HG03025 (cell line): Measurements from ENCODE around the gene DHX57.

Experiments used
- ATAC-seq: cut with Tn5 transposase; IDR thresholded peaks from one replicate; pipeline ENCODE4 v1.9.1; 2021; ENCODE audit warnings: mild to moderate bottlenecking, moderate library complexity; ENCODE audit not compliant: unreplicated experiment, low FRiP score

The DHX57 gene, protein sequence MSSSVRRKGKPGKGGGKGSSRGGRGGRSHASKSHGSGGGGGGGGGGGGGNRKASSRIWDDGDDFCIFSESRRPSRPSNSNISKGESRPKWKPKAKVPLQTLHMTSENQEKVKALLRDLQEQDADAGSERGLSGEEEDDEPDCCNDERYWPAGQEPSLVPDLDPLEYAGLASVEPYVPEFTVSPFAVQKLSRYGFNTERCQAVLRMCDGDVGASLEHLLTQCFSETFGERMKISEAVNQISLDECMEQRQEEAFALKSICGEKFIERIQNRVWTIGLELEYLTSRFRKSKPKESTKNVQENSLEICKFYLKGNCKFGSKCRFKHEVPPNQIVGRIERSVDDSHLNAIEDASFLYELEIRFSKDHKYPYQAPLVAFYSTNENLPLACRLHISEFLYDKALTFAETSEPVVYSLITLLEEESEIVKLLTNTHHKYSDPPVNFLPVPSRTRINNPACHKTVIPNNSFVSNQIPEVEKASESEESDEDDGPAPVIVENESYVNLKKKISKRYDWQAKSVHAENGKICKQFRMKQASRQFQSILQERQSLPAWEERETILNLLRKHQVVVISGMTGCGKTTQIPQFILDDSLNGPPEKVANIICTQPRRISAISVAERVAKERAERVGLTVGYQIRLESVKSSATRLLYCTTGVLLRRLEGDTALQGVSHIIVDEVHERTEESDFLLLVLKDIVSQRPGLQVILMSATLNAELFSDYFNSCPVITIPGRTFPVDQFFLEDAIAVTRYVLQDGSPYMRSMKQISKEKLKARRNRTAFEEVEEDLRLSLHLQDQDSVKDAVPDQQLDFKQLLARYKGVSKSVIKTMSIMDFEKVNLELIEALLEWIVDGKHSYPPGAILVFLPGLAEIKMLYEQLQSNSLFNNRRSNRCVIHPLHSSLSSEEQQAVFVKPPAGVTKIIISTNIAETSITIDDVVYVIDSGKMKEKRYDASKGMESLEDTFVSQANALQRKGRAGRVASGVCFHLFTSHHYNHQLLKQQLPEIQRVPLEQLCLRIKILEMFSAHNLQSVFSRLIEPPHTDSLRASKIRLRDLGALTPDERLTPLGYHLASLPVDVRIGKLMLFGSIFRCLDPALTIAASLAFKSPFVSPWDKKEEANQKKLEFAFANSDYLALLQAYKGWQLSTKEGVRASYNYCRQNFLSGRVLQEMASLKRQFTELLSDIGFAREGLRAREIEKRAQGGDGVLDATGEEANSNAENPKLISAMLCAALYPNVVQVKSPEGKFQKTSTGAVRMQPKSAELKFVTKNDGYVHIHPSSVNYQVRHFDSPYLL (N-terminal part only)

GRCh38 chr2:38875576-38876367 lies at the start of gene DHX57, which contains the start of gene MORN2:
DHX57 (minus strand) TSS chr2:38875934; CDS start chr2:38868405, 7,529 bp downstream.
MORN2 (plus strand) TSS chr2:38875976.
- ATAC-seq: peak; percentile 99

DNA sequence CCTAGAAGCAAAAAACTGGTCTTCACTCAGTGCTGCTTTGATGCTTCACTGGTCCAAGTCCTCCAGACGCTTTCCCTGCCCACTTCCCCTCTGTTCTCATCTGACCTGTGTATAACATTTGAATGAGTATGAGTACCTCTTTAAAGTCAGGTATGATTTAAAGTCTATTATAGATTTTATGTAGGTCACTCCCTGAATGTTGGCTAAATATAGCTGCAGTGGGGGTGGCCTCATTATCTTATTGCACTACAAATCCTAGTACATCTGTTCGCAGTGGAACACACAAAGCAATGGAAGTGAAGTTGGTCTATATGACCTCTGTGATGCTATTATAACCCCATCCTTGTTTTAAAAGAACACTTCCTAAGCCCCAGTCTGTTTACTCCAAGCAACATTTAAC lies 47.2 kb upstream of the DHX57 start:
- no peak for ATAC-seq

DNA sequence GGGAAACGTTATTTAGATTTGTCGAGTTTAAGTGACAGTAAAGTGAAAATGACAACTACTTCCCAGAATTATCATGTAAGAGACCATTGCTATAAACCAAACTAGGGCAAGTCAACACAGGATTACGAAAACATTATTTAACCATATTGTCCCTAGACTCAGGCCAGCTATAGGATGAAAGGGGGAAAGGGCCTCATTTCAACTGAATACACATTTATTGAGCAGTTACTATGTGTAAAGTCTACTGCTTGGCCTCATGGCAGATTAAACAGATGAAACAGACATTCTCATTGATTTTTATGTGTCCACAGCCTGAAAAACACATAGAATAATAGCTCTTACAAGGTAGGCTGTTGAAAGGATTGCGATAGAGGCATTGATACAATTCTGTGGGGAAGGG lies 46.7 kb upstream of the DHX57 start:
- ATAC-seq: no peak

GRCh38 chr2:38912619-38913018 lies 36.9 kb upstream of the DHX57 start:
- ATAC-seq: no peak

DNA sequence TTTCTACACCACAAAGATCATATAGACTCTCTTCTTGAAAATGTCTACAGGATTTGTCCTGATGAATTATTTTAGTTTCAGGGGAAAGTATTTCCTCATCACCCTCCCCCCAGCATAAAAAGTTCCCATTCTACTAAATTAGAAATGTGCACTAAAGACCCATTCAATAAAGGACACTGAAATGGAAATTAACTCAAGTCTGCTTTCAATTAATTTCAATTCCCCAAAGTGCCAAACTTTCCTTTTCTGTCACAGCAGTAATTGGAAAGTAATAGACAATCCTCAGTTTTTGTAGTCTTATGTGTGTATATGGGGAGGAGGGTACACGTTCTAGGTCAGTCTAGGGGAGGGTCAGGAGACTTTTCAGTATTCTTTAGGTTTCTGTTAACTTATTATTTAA lies 35.5 kb upstream of the DHX57 start:
- no peak for ATAC-seq

GRCh38 chr2:38909872-38910271 lies 34.1 kb upstream of the DHX57 start:
- ATAC-seq: no peak

DNA sequence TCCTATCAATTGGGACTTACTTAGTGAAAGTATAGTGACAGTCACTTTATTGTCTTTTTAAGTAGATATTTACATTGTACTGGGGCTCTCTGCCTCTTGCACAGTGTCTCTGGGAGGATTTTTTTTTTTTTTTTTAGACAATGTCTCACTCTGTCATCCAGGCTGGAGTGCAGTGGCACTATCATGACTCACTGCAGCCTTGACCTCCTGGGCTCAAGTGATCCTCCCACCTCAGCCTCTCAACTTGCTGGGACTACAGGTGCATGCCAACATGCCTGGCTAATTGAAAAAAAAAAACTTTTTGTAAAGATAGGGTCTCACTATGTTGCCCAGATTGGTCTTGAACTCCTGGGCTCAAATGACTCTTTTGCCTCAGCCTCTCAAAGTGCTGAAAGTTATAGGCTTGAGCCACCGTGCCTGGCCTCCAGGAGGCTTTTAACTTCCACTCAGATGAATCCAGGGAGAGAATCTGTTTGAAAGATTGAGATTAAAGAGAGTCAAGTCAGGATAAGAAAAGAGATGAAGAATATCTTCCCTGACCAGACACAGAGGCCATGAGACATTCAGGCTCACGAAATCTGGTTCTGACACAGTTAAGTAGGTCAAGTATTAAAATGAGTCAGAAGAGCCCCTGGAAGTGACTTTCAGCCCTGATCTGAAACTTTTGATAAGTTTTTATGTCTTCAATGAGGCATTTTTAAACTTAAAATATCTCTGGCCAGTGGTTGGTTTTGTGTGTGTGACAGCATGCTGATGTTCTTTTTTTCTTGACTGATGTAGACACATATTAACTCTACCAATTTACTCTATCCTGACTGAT lies 32.2 kb upstream of the DHX57 start:
- no peak for ATAC-seq

- ATAC-seq: no peak
These were observed 31.5 kb upstream of the DHX57 start for GRCh38 chr2:38907242-38907641.

GRCh38 chr2:38905251-38905650 lies 29.5 kb upstream of the DHX57 start:
- ATAC-seq: no peak

GRCh38 chr2:38900726-38901125 lies 25.0 kb upstream of the DHX57 start:
- no peak for ATAC-seq

DNA sequence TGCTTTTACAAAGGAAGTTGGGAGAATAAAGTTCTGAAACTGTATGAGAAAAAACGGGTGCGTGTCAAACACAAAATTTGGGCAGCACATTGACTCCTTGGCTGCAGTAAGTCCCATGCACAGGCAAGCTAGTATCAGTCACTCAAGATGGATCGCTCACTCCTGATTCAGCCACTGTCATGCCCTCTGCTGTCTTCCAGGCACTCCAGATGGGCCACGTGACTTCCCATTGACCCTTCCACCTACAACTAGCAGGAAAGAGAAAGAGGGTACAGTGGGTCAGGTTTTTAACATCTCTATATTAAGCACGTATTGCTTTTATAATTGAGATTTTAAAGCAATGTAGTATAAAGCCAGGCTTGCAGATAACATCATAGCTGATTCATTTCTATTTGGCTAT lies 22.5 kb upstream of the DHX57 start:
- no peak for ATAC-seq

GRCh38 chr2:38892819-38893218 lies 17.1 kb upstream of the DHX57 start:
- ATAC-seq: no peak

DNA sequence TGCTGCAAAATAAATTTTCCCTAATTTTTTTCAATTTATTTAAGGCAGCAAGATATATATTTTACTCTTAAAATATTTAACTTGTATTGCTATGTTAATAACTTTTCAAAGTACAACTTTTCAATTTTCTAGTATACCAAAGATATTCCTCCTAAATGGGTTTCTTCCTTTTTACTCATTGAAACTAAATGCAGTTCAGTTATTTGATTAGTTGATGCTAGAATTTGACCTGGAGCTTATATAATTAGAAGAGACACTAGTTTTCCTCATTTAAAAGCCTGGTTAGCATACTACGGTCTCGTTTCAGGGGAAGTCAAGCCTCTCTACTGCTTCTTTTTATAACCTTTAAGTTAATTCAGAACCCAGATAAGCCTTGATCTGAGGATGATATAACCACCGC lies 13.8 kb upstream of the DHX57 start, which contains the start of gene ARHGEF33:
Gene ARHGEF33, plus strand, starts transcription at position 301 of the 400 bp plus-strand sequence. CDS start 29,573 bp downstream, outside the sequence.
- ATAC-seq: no peak

- no peak for ATAC-seq
These were observed 13.3 kb upstream of the DHX57 start for GRCh38 chr2:38889045-38889444.

GRCh38 chr2:38887902-38888554 lies 12.3 kb upstream of the DHX57 start:
- no peak for ATAC-seq

DNA sequence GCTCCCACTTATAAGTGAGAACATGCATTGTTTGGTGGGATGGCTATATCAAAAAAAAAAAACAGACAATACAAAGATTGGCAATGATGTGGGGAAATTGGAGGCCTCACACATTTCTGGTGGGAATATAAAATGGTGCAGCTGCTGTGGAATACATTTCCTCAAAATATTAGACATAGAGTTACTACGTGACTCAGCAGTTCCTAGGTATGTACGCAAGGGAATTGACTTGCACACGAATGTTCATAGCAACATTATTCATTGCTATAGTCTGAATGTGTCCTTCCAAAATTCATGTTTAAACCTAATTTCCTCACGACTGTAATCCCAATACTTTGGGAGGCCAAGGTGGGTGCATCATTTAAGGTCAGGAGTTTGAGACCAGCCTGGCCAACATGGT lies 11.6 kb upstream of the DHX57 start:
- no peak for ATAC-seq

- no peak for ATAC-seq
These were observed 10.3 kb upstream of the DHX57 start for GRCh38 chr2:38886063-38886462.

- no peak for ATAC-seq
These were observed 673 bp upstream of the DHX57 start for GRCh38 chr2:38876407-38876806.
